Left ventricle myocardium inferior (tissue), 1 donor: Measurements from ENCODE around the gene GAP43. TPM values are rescaled to one million over a fixed set of nuclear protein-coding genes. Genes with fewer than 3 reads are reported as not detected.

Source experiments
- DNase-seq: peaks from one replicate; pipeline ENCODE4 v3.0.0-alpha.2; 2020
- H3K27ac ChIP-seq: fragments of 200-600 bp; replicated peaks from 2 replicates; pipeline ENCODE4 v1.8.0; 2021
- H3K27me3 ChIP-seq: fragments of 200-600 bp; 2 replicates; pipeline ENCODE4 v1.8.0; 2021; ENCODE audit warnings: low read depth
- H3K36me3 ChIP-seq: fragments of 200-600 bp; 2 replicates; pipeline ENCODE4 v1.8.0; 2021
- H3K4me1 ChIP-seq: fragments of 200-600 bp; 2 replicates; pipeline ENCODE4 v1.8.0; 2021
- H3K4me3 ChIP-seq: fragments of 200-600 bp; 2 replicates; pipeline ENCODE4 v1.8.0; 2021; ENCODE audit warnings: mild to moderate bottlenecking, moderate library complexity
- H3K9me3 ChIP-seq: fragments of 200-600 bp; replicated peaks from 2 replicates; pipeline ENCODE4 v1.8.0; 2021
- CTCF ChIP-seq: fragments of 200-600 bp; IDR thresholded peaks from 2 replicates; pipeline ENCODE4 v1.8.0; 2021; ENCODE audit warnings: antibody characterized with exemption, mild to moderate bottlenecking, borderline replicate concordance
- intact Hi-C: fragments of 100-400 bp; cut with micrococcal nuclease; formaldehyde crosslinking; loops from one replicate; pipeline ENCODE4 v1.11.0; 2022
- total RNA-seq: library from RNA; stranded (reverse); fragmentation: NEBNext Ultra II Directional; extraction: Animal tissue kit (Norgen Biotek cat#: 25700); gene quantifications from one replicate; pipeline ENCODE4 v1.2.1, GENCODE V29; 2021
- donor health status: DM: no; HTN: yes; CAD: no; lungs with severe emphysema.

The GAP43 gene
- total RNA-seq, 1 donor from 2014 or later, result 1.2 TPM

- no peaks in the 10 kb centered on the region for H3K9me3 ChIP-seq
- intact Hi-C loops, result loop anchor here (5.0 kb wide), 1 partner anchor 475 kb away; no protein-coding TSS in a partner anchor
- no peak overlapping the region for H3K27ac ChIP-seq
- H3K27me3 ChIP-seq, result no peaks in the 10 kb centered on the region
- no peak overlapping the region for H3K4me3 ChIP-seq
- H3K4me1 ChIP-seq, result no peaks in the 10 kb centered on the region
- H3K36me3 ChIP-seq, result no peaks in the 10 kb centered on the region
- no peak for TF ChIP-seq CTCF
- no peak for DNase-seq
Observed at GRCh38 chr3:115691964-115692363, 68.7 kb downstream of the GAP43 start.

- peak; percentile 90 for TF ChIP-seq CTCF
- no peaks in the 10 kb centered on the region for H3K27me3 ChIP-seq
- no peaks in the 10 kb centered on the region for H3K9me3 ChIP-seq
- DNase-seq, result peak; percentile 52
- H3K4me3 ChIP-seq, result no peak overlapping the region
- H3K27ac ChIP-seq, result no peak overlapping the region
- no peaks in the 10 kb centered on the region for H3K4me1 ChIP-seq
- no peaks in the 10 kb centered on the region for H3K36me3 ChIP-seq
- intact Hi-C loops, result loop anchor here (5.0 kb wide), 1 partner anchor 476 kb away; no protein-coding TSS in a partner anchor
Observed at GRCh38 chr3:115692887-115693524, 69.7 kb downstream of the GAP43 start.

- intact Hi-C loops, result loop anchor here (5.0 kb wide), 1 partner anchor 477 kb away; no protein-coding TSS in a partner anchor
- Histone ChIP-seq H3K27me3 (no peaks in the 10 kb centered on the region), H3K9me3 (no peaks in the 10 kb centered on the region), H3K36me3 (no peaks in the 10 kb centered on the region), H3K4me3 (no peak overlapping the region), H3K4me1 (no peaks in the 10 kb centered on the region), H3K27ac (no peak overlapping the region)
- TF ChIP-seq CTCF, result no peak
- no peak for DNase-seq
Observed at GRCh38 chr3:115693868-115694267, 70.6 kb downstream of the GAP43 start.

GRCh38 chr3:115695090-115695489 is 71.8 kb downstream of the GAP43 start:
- intact Hi-C loops, result no loop called here
- Histone ChIP-seq H3K36me3 (no peaks in the 10 kb centered on the region), H3K27me3 (no peaks in the 10 kb centered on the region), H3K4me1 (no peaks in the 10 kb centered on the region), H3K27ac (no peak overlapping the region), H3K4me3 (no peak overlapping the region), H3K9me3 (no peaks in the 10 kb centered on the region)
- TF ChIP-seq CTCF, result no peak
- DNase-seq, result no peak

GRCh38 chr3:115697263-115698053 is 74.1 kb downstream of the GAP43 start:
- intact Hi-C loops, result no loop called here
- no peak overlapping the region for H3K27ac ChIP-seq
- no peaks in the 10 kb centered on the region for H3K36me3 ChIP-seq
- no peaks in the 10 kb centered on the region for H3K27me3 ChIP-seq
- H3K9me3 ChIP-seq, result no peaks in the 10 kb centered on the region
- TF ChIP-seq CTCF, result no peak
- no peak for DNase-seq
- H3K4me1 ChIP-seq, result no peaks in the 10 kb centered on the region
- no peak overlapping the region for H3K4me3 ChIP-seq
